ENCODE measurements around the gene MIAT. TPM values are rescaled to one million over a fixed set of nuclear protein-coding genes. Genes with fewer than 3 reads are reported as not detected.

The MIAT gene
- total RNA-seq, 1 experiment from 2014 or later = 0.41 TPM

DNA sequence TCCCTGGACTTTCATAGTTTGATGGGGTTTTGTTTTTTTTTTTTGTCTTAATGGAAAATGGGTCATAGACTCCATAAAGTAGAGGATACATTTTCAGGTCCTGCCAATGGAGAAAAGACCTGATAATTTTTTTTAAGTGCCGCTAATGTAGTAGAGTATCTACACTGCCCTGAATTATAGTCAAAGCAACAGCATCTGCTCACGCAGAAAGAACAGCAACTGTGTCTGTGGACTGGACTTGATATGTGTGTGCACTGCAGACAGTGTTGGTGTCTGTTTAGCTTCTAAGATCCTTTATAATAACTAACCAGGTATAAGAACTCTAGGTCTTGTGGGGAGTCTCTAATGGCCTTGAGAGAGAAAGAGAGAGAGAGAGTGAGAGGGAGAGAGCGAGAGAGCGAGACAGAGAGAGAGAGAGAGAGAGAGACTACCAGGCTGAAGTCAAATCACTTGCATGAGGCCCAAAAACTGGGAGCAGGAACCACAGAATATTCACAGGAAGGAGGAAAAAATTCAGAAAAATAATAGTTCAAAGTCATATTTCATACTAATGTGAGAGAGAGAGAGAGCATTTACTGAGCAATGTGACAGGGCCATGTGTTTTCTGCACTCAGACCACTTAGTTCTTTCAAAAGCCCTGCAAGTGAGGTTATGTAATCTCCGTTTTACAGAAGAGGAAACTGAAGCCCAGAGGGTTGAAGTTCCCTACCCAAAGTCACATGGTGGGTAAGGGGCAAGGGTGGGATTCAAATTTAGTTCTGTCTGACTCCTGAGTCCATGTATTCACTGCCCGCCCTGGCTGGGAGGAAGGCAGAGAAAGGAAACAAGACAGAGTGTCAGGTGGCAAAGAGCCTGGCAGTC lies 8.6 kb upstream of the MIAT start:
- H3K4me3 ChIP-seq (ENCODE audit: low read depth, low read length) = no peak overlapping the region
- no TSS peak for BruUV-seq (replicated peaks)
- TF ChIP-seq, protein P1, sequence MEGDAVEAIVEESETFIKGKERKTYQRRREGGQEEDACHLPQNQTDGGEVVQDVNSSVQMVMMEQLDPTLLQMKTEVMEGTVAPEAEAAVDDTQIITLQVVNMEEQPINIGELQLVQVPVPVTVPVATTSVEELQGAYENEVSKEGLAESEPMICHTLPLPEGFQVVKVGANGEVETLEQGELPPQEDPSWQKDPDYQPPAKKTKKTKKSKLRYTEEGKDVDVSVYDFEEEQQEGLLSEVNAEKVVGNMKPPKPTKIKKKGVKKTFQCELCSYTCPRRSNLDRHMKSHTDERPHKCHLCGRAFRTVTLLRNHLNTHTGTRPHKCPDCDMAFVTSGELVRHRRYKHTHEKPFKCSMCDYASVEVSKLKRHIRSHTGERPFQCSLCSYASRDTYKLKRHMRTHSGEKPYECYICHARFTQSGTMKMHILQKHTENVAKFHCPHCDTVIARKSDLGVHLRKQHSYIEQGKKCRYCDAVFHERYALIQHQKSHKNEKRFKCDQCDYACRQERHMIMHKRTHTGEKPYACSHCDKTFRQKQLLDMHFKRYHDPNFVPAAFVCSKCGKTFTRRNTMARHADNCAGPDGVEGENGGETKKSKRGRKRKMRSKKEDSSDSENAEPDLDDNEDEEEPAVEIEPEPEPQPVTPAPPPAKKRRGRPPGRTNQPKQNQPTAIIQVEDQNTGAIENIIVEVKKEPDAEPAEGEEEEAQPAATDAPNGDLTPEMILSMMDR (IDR thresholded peaks at IDR 0.05; ENCODE audit: insufficient read depth in 1 of 2, low read depth in 1 of 2, low read length in 1 of 2, severe bottlenecking in 1 of 2, unreplicated experiment in 1 of 2) = no peak
- intact Hi-C loops (cut with micrococcal nuclease; ENCODE audit: unreplicated experiment) = no loop called here
- Mint-ChIP-seq H3K36me3 (ENCODE audit: insufficient read depth, unreplicated experiment) (no peaks in the 10 kb centered on the region), H3K27me3 (ENCODE audit: insufficient read depth, unreplicated experiment) (peaks cover 38% of the 10 kb centered on the region), H3K4me3 (ENCODE audit: unreplicated experiment) (no peak overlapping the region), H3K9me3 (ENCODE audit: unreplicated experiment) (no peaks in the 10 kb centered on the region), H3K27ac (ENCODE audit: unreplicated experiment) (no peak overlapping the region), H3K4me1 (ENCODE audit: low read depth, unreplicated experiment) (peaks cover 7% of the 10 kb centered on the region)
- peaks cover 2% of the 10 kb centered on the region for H3K27me3 ChIP-seq (replicated peaks; ENCODE audit: control insufficient read depth, insufficient read depth, low read length)
- H3K4me1 ChIP-seq = 0 out of 2 replicates have a peak, but pooled peaks cover 4% of the 10 kb centered on the region
- POLR2A ChIA-PET = no interaction called here
- DNase-seq = no peak
- no peaks in the 10 kb centered on the region for H3K9me3 ChIP-seq
- CTCF ChIA-PET = no interaction called here
- H3K36me3 ChIP-seq (ENCODE audit: control insufficient read depth, insufficient read depth, low read length) = no peaks in the 10 kb centered on the region

GRCh38 chr22:26650722-26651421 lies 6.5 kb upstream of the MIAT start:
- Histone ChIP-seq H3K9me3 (no peaks in the 10 kb centered on the region), H3K27me3 (replicated peaks; ENCODE audit: control insufficient read depth, insufficient read depth, low read length) (peaks cover 2% of the 10 kb centered on the region), H3K36me3 (ENCODE audit: control insufficient read depth, insufficient read depth, low read length) (no peaks in the 10 kb centered on the region), H3K4me1 (no peaks in the 10 kb centered on the region), H3K4me3 (ENCODE audit: low read depth, low read length) (no peak overlapping the region)
- no peak overlapping the region for H3K4me3 Mint-ChIP-seq (ENCODE audit: unreplicated experiment)
- ChIA-PET CTCF (no interaction called here), POLR2A (no interaction called here)
- BruUV-seq (replicated peaks) = no TSS peak
- peaks cover 43% of the 10 kb centered on the region for H3K27me3 Mint-ChIP-seq (ENCODE audit: insufficient read depth, unreplicated experiment)
- DNase-seq = no peak
- no peaks in the 10 kb centered on the region for H3K9me3 Mint-ChIP-seq (ENCODE audit: unreplicated experiment)
- H3K4me1 Mint-ChIP-seq (ENCODE audit: low read depth, unreplicated experiment) = no peaks in the 10 kb centered on the region
- no peak overlapping the region for H3K27ac Mint-ChIP-seq (ENCODE audit: unreplicated experiment)
- intact Hi-C loops (cut with micrococcal nuclease; ENCODE audit: unreplicated experiment) = no loop called here
- TF ChIP-seq, protein P1 (IDR thresholded peaks at IDR 0.05; ENCODE audit: insufficient read depth in 1 of 2, low read depth in 1 of 2, low read length in 1 of 2, severe bottlenecking in 1 of 2, unreplicated experiment in 1 of 2) = no peak
- no peaks in the 10 kb centered on the region for H3K36me3 Mint-ChIP-seq (ENCODE audit: insufficient read depth, unreplicated experiment)

GRCh38 chr22:26651815-26652214 lies 5.6 kb upstream of the MIAT start:
- no peak for DNase-seq
- Histone ChIP-seq H3K9me3 (no peaks in the 10 kb centered on the region), H3K4me3 (ENCODE audit: low read depth, low read length) (no peak overlapping the region), H3K27me3 (replicated peaks; ENCODE audit: control insufficient read depth, insufficient read depth, low read length) (peaks cover 2% of the 10 kb centered on the region), H3K4me1 (no peaks in the 10 kb centered on the region), H3K36me3 (ENCODE audit: control insufficient read depth, insufficient read depth, low read length) (no peaks in the 10 kb centered on the region)
- ChIA-PET CTCF (no interaction called here), POLR2A (no interaction called here)
- intact Hi-C loops (cut with micrococcal nuclease; ENCODE audit: unreplicated experiment) = no loop called here
- H3K9me3 Mint-ChIP-seq (ENCODE audit: unreplicated experiment) = no peaks in the 10 kb centered on the region
- H3K27ac Mint-ChIP-seq (ENCODE audit: unreplicated experiment) = no peak overlapping the region
- H3K27me3 Mint-ChIP-seq (ENCODE audit: insufficient read depth, unreplicated experiment) = peaks cover 37% of the 10 kb centered on the region
- BruUV-seq (replicated peaks) = no TSS peak
- no peak overlapping the region for H3K4me3 Mint-ChIP-seq (ENCODE audit: unreplicated experiment)
- H3K4me1 Mint-ChIP-seq (ENCODE audit: low read depth, unreplicated experiment) = no peaks in the 10 kb centered on the region
- H3K36me3 Mint-ChIP-seq (ENCODE audit: insufficient read depth, unreplicated experiment) = no peaks in the 10 kb centered on the region
- TF ChIP-seq, protein P1 (IDR thresholded peaks at IDR 0.05; ENCODE audit: insufficient read depth in 1 of 2, low read depth in 1 of 2, low read length in 1 of 2, severe bottlenecking in 1 of 2, unreplicated experiment in 1 of 2) = no peak
